OCI-M1 (cell line): Measurements from ENCODE around the gene NR3C2.
"Not testable (repeated sequence)": the region's sequence is repeated elsewhere in the genome, so short reads cannot be mapped to it uniquely, and the experiment has no call there.

ENCODE experiments used
- DNase-seq: peaks from one replicate; lab custom pipeline; 2025; lab: John Stamatoyannopoulos, UW

NR3C2 gene

GRCh38 chr4:148112231-148112982 lies 329.8 kb downstream of the NR3C2 start:
- DNase-seq: peak; percentile 60

GRCh38 chr4:148110169-148110568 lies 332.0 kb downstream of the NR3C2 start:
- no peak for DNase-seq

- DNase-seq: no peak
These were observed 333.0 kb downstream of the NR3C2 start for GRCh38 chr4:148109216-148109615.

GRCh38 chr4:148108766-148109165 lies 333.4 kb downstream of the NR3C2 start:
- no peak for DNase-seq

GRCh38 chr4:148103597-148104355 lies 338.4 kb downstream of the NR3C2 start:
- DNase-seq: no peak

- no peak for DNase-seq
These were observed 340.4 kb downstream of the NR3C2 start for GRCh38 chr4:148101790-148102189.

GRCh38 chr4:148101235-148101634 lies 341.0 kb downstream of the NR3C2 start:
- DNase-seq: no peak

- DNase-seq: no peak
These were observed 344.4 kb downstream of the NR3C2 start for GRCh38 chr4:148097801-148098200.

GRCh38 chr4:148095346-148095923 lies 346.8 kb downstream of the NR3C2 start:
- no peak for DNase-seq

- no peak for DNase-seq
These were observed 348.1 kb downstream of the NR3C2 start for GRCh38 chr4:148094149-148094548.

- no peak for DNase-seq
These were observed 349.1 kb downstream of the NR3C2 start for GRCh38 chr4:148093065-148093464.

GRCh38 chr4:148092316-148093014 lies 349.7 kb downstream of the NR3C2 start:
- DNase-seq: no peak

GRCh38 chr4:148091896-148092295 lies 350.3 kb downstream of the NR3C2 start:
- DNase-seq: no peak

GRCh38 chr4:148090503-148091476 lies 351.4 kb downstream of the NR3C2 start:
- DNase-seq: no peak

GRCh38 chr4:148090029-148090428 lies 352.2 kb downstream of the NR3C2 start:
- no peak for DNase-seq

- DNase-seq: no peak
These were observed 352.6 kb downstream of the NR3C2 start for GRCh38 chr4:148089624-148090023.

GRCh38 chr4:148083073-148083472 lies 359.1 kb downstream of the NR3C2 start:
- not testable (repeated sequence) for DNase-seq

GRCh38 chr4:148081745-148082144 lies 360.5 kb downstream of the NR3C2 start:
- no peak for DNase-seq

- no peak for DNase-seq
These were observed 360.9 kb downstream of the NR3C2 start for GRCh38 chr4:148081267-148081666.

GRCh38 chr4:148079961-148080360 lies 362.3 kb downstream of the NR3C2 start:
- DNase-seq: no peak

- no peak for DNase-seq
These were observed 364.2 kb downstream of the NR3C2 start for GRCh38 chr4:148078061-148078460.
